Activated CD8-positive, alpha-beta memory T cell treated with anti-CD3 and anti-CD28 coated beads for 1 hour (primary cell): ENCODE data around the gene CXorf49.
"Not testable (repeated sequence)": the region's sequence is repeated elsewhere in the genome, so short reads cannot be mapped to it uniquely, and the experiment has no call there.

Source experiments
- DNase-seq, 2 donors: peaks; one replicate each; pipeline ENCODE4 v3.0.0-alpha.2; 2020; ENCODE audit warnings: low read depth in 1 of 2; ENCODE audit errors: extremely low read depth in 1 of 2

CXorf49 gene

DNA sequence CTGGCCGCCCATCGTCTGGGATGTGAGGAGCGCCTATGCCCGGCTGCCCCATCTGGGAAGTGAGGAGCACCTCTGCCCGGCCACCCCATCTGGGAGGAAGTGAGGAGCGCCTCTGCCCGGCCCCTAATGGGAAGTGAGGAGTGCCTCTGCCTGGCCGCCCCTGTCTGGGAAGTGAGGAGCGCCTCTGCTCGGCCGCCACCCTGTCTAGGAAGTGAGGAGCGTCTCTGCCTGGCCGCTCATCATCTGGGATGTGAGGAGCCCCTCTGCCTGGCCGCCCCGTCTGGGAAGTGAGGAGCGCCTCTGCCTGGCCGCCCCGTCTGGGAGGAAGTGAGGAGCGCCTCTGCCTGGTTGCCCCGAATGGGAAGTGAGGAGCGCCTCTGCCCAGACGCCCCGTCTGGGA is 42.4 kb downstream of the CXorf49 start:
- not testable (repeated sequence) for DNase-seq

DNA sequence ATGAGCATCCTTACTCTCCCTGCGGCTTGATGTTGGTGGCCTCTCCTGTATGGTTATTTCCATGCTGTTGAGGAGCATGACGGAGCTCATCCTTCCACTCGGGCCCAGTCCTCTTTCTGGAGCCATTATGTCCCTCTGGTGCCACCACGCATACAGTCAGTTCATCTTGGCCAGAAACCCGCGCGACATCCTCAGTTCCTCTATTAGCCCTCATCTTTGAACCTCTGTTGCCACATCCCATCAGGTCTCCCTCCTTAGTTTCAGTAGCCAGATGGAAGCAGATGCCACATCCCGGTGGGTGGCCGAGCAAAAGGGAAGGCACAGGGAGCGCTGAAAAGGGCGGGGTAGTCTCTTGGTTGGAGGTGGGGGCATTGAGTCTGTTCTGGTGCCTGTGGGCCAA is 46.1 kb downstream of the CXorf49 start:
- no peak for DNase-seq

DNA sequence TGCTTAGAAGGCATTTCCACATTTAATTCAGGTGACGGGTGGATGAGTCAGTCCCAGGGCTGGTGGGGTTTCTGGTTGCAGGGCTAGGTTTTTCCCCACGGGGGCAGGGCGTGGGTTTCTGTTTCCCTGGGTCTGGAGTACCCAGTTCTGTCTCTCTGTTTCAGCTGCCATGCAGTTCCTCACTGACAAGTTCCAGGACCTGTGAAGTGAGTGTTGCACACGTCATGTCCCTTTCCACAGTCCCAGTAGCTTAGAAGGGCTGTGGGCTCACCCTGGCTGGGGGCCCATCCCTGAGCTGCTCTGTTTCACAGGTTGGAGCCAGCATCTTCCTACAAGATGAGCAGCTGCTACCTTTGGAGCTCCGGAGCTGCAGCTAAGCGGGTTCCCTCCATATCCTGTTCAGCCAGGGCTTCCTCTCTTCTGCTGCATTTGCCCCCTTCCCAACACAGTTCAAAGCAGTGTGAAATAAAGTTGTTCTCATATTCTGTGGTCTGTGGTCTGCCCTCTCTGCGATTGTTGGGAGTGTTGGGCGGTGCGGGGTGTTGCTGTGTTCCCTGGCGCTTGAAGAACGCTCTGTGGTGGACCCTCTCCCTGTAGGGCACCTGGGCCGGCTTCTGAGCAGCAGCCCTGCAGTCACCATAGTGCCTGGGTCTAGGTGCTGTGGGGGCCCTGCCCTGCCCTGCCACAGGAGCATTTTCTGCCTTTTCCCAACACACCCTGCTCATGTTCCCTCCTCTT is 46.9 kb downstream of the CXorf49 start:
- no peak for DNase-seq

DNA sequence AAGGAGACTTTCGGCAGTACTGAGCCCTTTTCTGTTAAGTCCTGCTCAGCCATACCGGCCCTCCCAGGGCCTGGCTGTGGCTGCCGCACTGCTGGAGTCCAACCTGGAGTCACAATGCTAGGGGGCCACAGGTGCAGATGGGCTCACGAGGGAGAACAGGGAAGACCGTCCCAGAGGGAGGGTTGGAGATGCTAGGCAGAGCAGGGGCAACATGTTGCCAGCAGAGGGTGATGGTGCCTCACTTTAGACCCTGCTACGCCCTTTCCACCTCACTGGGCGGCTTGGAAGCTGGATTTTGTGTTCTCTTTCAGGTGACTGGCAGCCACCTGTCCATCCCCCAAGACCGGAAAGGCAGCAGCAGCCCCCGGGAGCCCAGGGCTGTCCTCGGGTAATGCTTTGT is 48.1 kb downstream of the CXorf49 start:
- DNase-seq = not testable (repeated sequence)

DNA sequence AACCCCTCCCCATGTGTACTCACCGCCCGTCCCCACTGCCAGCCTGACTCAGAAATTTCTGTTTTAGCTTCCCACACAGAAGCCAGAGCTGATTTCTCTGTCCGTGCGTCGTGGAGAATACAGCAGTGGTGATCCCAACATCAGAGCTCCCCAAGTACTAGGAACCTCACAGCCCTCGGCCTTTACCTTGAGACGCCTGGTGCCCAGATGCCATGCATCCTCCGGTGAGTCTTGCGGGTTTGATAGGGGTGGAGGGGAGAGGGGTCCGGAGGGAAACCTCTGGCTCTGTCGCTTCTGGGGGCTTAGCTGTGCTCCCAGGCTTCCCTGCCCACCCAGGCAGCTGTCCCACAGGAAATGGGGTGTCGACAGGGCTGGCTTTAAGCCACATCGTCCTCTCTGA is 48.6 kb downstream of the CXorf49 start:
- no peak for DNase-seq

DNA sequence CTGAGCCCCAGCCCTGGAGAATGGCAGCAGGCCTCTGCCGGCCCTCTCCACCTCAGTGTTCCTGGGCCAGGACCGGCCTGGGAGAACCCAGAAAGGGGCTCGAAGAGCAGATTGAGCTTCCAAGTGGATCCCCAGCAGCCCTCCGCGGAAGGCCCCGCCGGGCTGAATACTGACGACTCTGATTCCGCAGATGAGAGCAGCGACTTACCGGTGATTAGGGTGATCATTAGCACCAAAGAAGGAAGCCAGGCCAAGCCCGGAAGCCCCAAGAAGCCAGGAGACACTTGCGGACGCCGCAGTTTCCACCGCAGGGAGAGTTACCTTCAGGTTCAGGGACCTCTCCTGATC is 49.9 kb downstream of the CXorf49 start:
- DNase-seq = no peak

DNA sequence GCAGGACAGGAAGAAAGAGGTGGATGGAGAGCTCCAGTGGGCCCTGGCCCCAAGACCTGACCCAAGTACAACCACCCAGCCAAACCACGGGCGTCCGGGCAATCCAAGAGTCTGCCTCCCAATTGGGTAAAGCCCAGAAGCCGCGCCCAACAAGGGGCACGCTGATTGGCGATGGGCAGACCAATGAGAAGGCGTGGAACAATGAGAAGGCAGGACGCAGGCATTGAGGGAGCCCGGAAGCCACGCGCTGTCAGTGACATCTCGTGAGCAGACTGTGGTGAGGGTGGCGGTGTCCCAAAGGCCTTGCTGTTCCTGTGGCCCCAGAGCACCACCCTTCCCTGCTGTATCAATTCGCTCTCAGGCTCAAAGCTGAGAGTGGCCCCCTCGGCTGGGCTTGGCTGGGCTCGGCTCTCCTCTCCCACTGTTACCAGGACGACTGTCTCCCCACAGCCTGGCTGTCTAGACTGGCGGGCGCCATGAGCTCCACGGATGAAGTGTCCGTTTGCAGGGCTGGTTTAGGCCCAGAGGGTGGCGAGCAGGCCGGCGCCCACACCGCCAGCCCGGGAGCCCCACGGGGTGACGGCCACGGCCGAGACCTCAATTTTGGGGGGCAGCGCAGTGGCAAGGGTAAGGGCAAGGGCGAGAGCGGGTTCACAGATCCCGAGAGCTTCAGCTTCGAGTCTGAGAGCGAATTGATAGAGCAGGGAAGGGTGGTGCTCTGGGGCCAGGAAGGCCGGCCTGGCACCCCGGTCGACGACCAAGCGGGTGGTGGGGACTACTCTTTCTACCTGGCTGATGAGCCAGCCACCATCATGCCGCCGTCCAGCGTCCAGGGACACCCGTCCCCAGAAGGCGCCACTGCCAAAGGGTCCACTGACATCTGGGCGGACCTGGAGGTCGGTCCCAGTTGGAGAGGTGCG is 50.5 kb downstream of the CXorf49 start, which contains the start of gene LOC101059915:
TSS of gene LOC101059915 (plus strand) at position 219 of the 920 bp plus-strand sequence.
- DNase-seq = no peak

DNA sequence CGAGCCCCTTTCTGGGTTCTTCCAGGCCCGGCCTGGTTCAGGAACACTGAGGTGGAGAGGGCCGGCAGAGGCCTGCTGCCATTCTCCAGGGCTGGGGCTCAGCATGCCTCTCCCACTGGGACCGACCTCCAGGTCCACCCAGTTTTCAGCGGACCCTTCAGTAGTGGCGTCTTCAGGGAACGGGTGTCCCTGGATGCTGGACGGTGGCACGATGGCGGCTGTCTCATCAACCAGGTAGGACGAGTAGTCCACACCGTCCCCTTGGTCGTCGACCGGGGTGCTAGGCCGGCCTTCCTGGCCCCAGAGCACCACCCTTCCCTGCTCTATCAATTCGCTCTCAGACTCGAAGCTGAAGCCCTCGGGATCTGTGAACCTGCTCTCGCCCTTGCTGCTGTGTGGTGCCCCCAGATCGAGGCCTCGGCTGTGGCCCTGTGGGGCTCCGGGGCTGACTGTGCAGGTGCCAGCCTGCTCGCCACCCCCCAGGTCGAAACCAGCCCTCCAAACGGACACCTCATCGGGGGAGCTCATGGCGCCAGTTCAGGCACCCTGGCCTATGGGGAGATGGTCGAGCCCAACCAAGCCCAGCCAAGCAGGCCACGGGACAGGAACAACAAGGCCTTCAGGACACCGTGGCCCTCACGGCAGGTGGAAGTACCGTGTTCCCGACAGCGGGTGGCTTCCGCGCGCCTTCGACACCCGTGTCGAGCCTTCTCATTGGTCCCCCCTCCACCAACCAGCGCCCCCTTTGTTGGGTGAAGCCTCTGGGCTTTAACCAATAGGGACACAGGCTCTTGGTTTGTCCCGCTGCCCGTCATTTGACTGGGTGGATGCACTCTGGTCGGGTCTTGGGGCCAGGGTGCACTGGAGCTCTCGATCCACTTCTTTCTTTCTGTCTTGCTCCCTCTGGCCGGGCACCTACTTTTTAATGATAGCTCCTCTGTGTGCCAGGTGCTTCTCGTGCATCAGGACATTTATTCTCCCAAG is 51.6 kb downstream of the CXorf49 start:
- no peak for DNase-seq

DNA sequence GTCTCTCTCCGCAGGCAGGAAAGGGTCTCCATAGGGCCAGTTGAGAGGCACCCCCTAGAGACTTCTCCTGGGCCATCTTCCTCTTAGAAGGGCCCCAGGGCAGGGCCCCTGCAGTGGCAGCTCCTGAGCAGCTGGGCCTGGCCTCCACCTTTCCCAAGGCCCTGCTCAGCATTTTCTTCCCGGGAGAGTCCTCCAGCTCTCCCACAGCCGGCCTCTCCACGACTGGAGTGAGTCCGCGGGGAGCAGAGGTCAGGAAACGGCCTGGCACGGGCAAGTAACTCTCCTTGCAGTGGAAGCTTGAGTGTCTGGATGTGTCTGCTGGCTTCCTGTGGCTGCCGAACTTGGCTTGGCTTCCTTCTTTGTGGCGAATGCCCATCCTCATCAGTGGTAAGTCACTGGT is 52.3 kb downstream of the CXorf49 start:
- no peak for DNase-seq

DNA sequence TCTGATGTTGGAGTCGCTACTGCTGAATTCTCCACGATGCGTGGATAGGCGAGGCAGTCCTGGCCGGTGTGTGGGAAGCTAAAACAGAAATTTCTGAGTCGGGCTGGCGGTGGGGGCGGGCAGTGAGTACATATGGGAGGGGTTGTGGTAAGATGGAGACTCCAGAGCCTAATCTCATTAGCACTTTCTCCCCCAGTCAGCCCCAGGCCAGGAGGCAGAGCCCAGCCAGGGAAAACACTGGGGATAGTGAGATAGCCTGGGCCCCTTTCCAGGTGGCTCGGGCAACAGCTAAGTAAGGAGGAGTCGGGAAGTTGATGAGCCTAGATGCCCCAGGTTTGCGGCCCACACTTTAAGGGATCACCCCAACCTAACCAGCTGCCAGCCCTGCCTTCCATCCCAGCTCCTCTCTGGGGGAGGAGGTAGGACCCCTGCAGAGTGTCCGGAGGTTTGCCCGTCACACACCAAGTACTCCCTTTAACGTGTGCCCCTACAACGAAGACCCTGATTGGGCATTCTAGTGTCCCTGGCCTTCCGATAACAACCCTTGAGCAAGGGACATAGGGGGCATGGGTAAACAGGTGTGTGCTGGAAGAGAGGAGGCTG is 53.1 kb downstream of the CXorf49 start:
- DNase-seq = no peak
